HCT116 (cell line): ENCODE measurements around the gene GSN. TPM values are rescaled to one million over a fixed set of nuclear protein-coding genes. Genes with fewer than 3 reads are reported as not detected.

ENCODE experiments used
- ATAC-seq: fragments of 200-7000 bp; cut with Tn5 transposase; 2 replicates; pipeline ENCODE4 v1.9.1; 2020; ENCODE audit warnings: mild to moderate bottlenecking, moderate library complexity
- BruUV-seq: library from RNA; stranded (reverse); fragments of 400-500 nt; replicated peaks from 2 replicates; lab custom pipeline; 2021; lab: Mats Ljungman, UMichigan
- CTCF ChIA-PET: fragments of 300-600 bp; sonication (Branson Sonifier 250); formaldehyde crosslinking; loops from one replicate; lab custom pipeline; 2021; ENCODE audit warnings: antibody characterized with exemption; lab: Charles Lee
- POLR2A ChIA-PET: fragments of 300-600, 350-600 bp; sonication (Branson Sonifier 250); formaldehyde crosslinking; loops from one replicate; lab custom pipeline; 2021; ENCODE audit warnings: antibody characterized with exemption; lab: Charles Lee
- RAD21 ChIA-PET, 2 experiments: fragments of 300-600 bp; sonication (Branson Sonifier 250); formaldehyde crosslinking; loops; one replicate each; lab custom pipeline; 2023; ENCODE audit warnings: low total read pairs in 2 of 2; ENCODE audit not compliant: uncharacterized antibody in 2 of 2, unreplicated experiment in 2 of 2, low non-redundant PET in 1 of 2; lab: Charles Lee
- DNase-seq: peaks from one replicate; pipeline ENCODE4 v3.0.0-alpha.2; 2010; ENCODE audit warnings: low read depth, low spot score
- H2AFZ ChIP-seq: fragments of 200-600 bp; shearing (Covaris generic), sonication (generic); 2 replicates; pipeline ENCODE4 v1.6.1; 2017; ENCODE audit warnings: low read depth, mixed run types, mixed read lengths, antibody characterized with exemption, low read length; ENCODE audit not compliant: poor library complexity, severe bottlenecking
- H3K27ac ChIP-seq: 2 replicates; pipeline ENCODE4 v1.5.1; 2012; ENCODE audit warnings: low read depth, low read length
- H3K27me3 ChIP-seq: fragments of 200-600 bp; sonication (generic); 2 replicates; pipeline ENCODE4 v1.6.1; 2016; ENCODE audit warnings: mixed run types, low read length, mixed read lengths; ENCODE audit not compliant: insufficient read depth
- H3K36me3 ChIP-seq, 2 experiments: fragments of 200-500 bp in 1 of 2; fragments of 200-600 bp in 1 of 2; sonication (Bioruptor generic) in 1 of 2; sonication (generic) in 1 of 2; 2 replicates each; pipeline versions ENCODE4 v1.5.1 to v1.6.1; 2014 to 2016; ENCODE audit warnings: low read length in 2 of 2, inconsistent platforms in 1 of 2, mixed read lengths in 1 of 2, mixed run types in 1 of 2; ENCODE audit not compliant: insufficient read depth in 2 of 2, control insufficient read depth in 1 of 2
- H3K4me1 ChIP-seq, 2 experiments: fragments of 200-600 bp in 1 of 2; sonication (generic) in 1 of 2; 2 replicates each; pipeline versions ENCODE4 v1.5.1 to v1.6.1; 2012 to 2017; ENCODE audit warnings: low read length in 2 of 2, inconsistent platforms in 1 of 2, mild to moderate bottlenecking in 1 of 2, mixed read lengths in 1 of 2, mixed run types in 1 of 2, moderate library complexity in 1 of 2; ENCODE audit not compliant: insufficient read depth in 2 of 2, control insufficient read depth in 1 of 2
- H3K4me2 ChIP-seq: fragments of 200-600 bp; sonication (generic); 2 replicates; pipeline ENCODE4 v1.6.1; 2017; ENCODE audit warnings: mixed run types, low read length, mixed read lengths
- H3K4me3 ChIP-seq, 2 experiments: fragments of 200-600 bp in 1 of 2; sonication (generic) in 1 of 2; replicated peaks in 1 of 2; 2 replicates each; pipeline ENCODE4 v1.5.1; 2011 to 2016; ENCODE audit warnings: low read length in 2 of 2, control low read depth in 1 of 2, low read depth in 1 of 2, mild to moderate bottlenecking in 1 of 2, mixed read lengths in 1 of 2, mixed run types in 1 of 2
- H3K79me2 ChIP-seq: fragments of 200-600 bp; sonication (generic); 2 replicates; pipeline ENCODE4 v1.6.1; 2017; ENCODE audit warnings: mild to moderate bottlenecking, mixed run types, low read length, moderate library complexity, mixed read lengths; ENCODE audit not compliant: insufficient read depth
- H3K9ac ChIP-seq: fragments of 200-600 bp; sonication (generic); 2 replicates; pipeline ENCODE4 v1.6.1; 2016; ENCODE audit warnings: low read length, mixed read lengths
- H3K9me2 ChIP-seq: fragments of 200-600 bp; sonication (generic), shearing (Covaris generic); 2 replicates; pipeline ENCODE4 v1.6.1; 2017; ENCODE audit warnings: mixed run types, mild to moderate bottlenecking, moderate library complexity; ENCODE audit not compliant: insufficient read depth
- H3K9me3 ChIP-seq, 2 experiments: fragments of 200-500 bp in 1 of 2; fragments of 200-600 bp in 1 of 2; sonication (Bioruptor generic) in 1 of 2; sonication (generic) in 1 of 2; 2 replicates each; pipeline ENCODE4 v1.6.1; 2014 to 2017; ENCODE audit warnings: low read length in 2 of 2, mixed read lengths in 2 of 2, inconsistent platforms in 1 of 2, low read depth in 1 of 2, mild to moderate bottlenecking in 1 of 2, mixed run types in 1 of 2, moderate library complexity in 1 of 2; ENCODE audit not compliant: control insufficient read depth in 1 of 2, insufficient read depth in 1 of 2
- H4K20me1 ChIP-seq: fragments of 200-600 bp; sonication (generic), shearing (Covaris generic); 2 replicates; pipeline ENCODE4 v1.6.1; 2017; ENCODE audit warnings: mixed run types, mild to moderate bottlenecking, moderate library complexity; ENCODE audit not compliant: insufficient read depth
- ATF3 ChIP-seq: IDR thresholded peaks from 2 replicates; pipeline ENCODE4 v1.6.1; 2012
- EGR1 ChIP-seq: IDR thresholded peaks from 2 replicates; pipeline ENCODE4 v1.6.1; 2012; ENCODE audit warnings: low read depth
- EZH2phosphoT487 ChIP-seq: fragments of 200-600 bp; IDR thresholded peaks from 2 replicates; pipeline ENCODE4 v1.6.1; 2018; ENCODE audit warnings: antibody characterized with exemption, borderline replicate concordance
- POLR2A ChIP-seq: IDR thresholded peaks from 2 replicates; pipeline ENCODE4 v1.7.0; 2011; ENCODE audit warnings: borderline replicate concordance; ENCODE audit not compliant: insufficient read depth, insufficient read length; ENCODE audit errors: extremely low read depth
- SP1 ChIP-seq: IDR thresholded peaks from 2 replicates; pipeline ENCODE4 v1.6.1; 2012; ENCODE audit warnings: low read depth
- SRF ChIP-seq: IDR thresholded peaks from 2 replicates; pipeline ENCODE4 v1.6.1; 2012; ENCODE audit warnings: low read depth
- YY1 ChIP-seq: IDR thresholded peaks from 2 replicates; pipeline ENCODE4 v1.6.1; 2011; ENCODE audit warnings: low read length, low read depth, moderate library complexity, mild to moderate bottlenecking; ENCODE audit not compliant: insufficient replicate concordance; ENCODE audit errors: extremely low read depth
- intact Hi-C: fragments of 100-400 bp; cut with micrococcal nuclease; formaldehyde crosslinking; loops from 2 replicates; pipeline ENCODE4 v1.10.0; 2022
- total RNA-seq: library from RNA; stranded (reverse); gene quantifications from one replicate; pipeline ENCODE4 v1.2.1, GENCODE V29; 2021; ENCODE audit not compliant: unreplicated experiment
- TF ChIP-seq, protein P1 (sequence below): IDR thresholded peaks from 2 replicates; pipeline ENCODE4 v1.6.1; 2012; ENCODE audit warnings: low read depth
- TF ChIP-seq, protein P2 (sequence below): IDR thresholded peaks from 2 replicates; pipeline ENCODE4 v1.6.1; 2011; ENCODE audit warnings: mild to moderate bottlenecking, low read length, moderate library complexity; ENCODE audit not compliant: insufficient replicate concordance; ENCODE audit errors: extremely low read depth
- TF ChIP-seq, protein P3 (sequence below): IDR thresholded peaks from 2 replicates; pipeline ENCODE4 v1.6.1; 2012

Gene GSN
- total RNA-seq, 1 experiment from 2014 or later = 71.3 TPM

DNA sequence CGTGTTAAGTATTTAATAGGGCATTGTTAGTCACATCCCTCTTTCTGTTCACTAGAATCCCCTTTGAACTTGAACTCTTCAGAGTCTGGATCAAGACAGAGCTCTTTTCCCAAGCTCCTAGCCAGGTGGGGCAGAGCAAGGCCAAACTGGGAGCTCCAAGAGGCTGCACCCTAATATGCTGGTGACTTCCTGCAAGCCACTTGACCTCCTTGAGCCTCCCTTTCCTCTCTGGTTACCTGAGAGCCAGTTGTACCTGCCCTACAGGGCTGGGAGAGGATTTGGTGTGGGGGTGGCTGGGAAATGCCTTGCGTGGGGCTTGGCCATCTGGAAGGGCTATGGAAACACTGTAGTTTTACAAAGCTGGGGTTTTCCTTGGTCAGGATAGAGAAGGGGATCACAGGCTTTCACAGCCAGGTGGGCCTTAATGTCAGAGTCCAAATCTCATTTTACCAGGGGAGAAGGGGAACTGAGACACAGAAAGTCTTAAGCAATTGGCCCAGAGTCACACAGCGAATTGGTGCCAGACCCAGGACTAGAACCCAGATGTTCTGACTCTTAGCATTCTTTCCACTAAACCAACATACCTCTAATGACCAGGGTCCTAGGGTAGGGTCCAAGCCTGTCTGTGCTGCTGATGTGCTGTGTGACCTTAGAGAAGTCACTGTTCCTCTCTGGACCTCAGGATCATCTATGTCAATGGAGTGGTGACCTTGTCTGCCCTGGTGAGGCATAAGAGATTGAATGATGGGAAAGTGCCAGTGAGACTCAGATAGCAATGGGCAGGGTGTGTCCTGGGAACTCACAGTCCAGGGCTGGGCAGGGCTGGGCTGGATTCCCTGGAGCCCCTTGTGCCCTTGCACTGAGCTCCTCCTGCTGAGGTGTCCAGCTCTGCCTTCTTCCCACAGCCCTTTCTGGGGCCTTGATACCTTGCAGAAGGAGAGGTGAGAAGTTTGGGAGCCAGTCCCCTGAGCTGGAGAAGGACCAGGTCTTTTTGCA, 35.8 kb downstream of the GSN start:
- no peak for DNase-seq
- Histone ChIP-seq H4K20me1 (no peaks in the 10 kb centered on the region), H3K27ac (no peak overlapping the region), H3K36me3 (no peaks in the 10 kb centered on the region), H3K4me1 (peaks cover 7 to 28% of the 10 kb centered on the region in 2 experiments; a peak in 3 of 4 replicates), H3K9me2 (no peaks in the 10 kb centered on the region), H3K27me3 (no peaks in the 10 kb centered on the region), H3K4me2 (no peak overlapping the region), H3K9ac (no peak overlapping the region), H3K9me3 (no peaks in the 10 kb centered on the region), H3K79me2 (no peaks in the 10 kb centered on the region), H2AFZ (no peak overlapping the region), H3K4me3 (no peak overlapping the region)
- ChIA-PET CTCF (no interaction called here), RAD21 (no interaction called here), POLR2A (no interaction called here)
- intact Hi-C loops = no loop called here
- no TSS peak for BruUV-seq
- no peak for ATAC-seq
- no peak for TF ChIP-seq POLR2A
- TF ChIP-seq, protein P1, sequence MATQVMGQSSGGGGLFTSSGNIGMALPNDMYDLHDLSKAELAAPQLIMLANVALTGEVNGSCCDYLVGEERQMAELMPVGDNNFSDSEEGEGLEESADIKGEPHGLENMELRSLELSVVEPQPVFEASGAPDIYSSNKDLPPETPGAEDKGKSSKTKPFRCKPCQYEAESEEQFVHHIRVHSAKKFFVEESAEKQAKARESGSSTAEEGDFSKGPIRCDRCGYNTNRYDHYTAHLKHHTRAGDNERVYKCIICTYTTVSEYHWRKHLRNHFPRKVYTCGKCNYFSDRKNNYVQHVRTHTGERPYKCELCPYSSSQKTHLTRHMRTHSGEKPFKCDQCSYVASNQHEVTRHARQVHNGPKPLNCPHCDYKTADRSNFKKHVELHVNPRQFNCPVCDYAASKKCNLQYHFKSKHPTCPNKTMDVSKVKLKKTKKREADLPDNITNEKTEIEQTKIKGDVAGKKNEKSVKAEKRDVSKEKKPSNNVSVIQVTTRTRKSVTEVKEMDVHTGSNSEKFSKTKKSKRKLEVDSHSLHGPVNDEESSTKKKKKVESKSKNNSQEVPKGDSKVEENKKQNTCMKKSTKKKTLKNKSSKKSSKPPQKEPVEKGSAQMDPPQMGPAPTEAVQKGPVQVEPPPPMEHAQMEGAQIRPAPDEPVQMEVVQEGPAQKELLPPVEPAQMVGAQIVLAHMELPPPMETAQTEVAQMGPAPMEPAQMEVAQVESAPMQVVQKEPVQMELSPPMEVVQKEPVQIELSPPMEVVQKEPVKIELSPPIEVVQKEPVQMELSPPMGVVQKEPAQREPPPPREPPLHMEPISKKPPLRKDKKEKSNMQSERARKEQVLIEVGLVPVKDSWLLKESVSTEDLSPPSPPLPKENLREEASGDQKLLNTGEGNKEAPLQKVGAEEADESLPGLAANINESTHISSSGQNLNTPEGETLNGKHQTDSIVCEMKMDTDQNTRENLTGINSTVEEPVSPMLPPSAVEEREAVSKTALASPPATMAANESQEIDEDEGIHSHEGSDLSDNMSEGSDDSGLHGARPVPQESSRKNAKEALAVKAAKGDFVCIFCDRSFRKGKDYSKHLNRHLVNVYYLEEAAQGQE = no peak
- TF ChIP-seq, protein P2, sequence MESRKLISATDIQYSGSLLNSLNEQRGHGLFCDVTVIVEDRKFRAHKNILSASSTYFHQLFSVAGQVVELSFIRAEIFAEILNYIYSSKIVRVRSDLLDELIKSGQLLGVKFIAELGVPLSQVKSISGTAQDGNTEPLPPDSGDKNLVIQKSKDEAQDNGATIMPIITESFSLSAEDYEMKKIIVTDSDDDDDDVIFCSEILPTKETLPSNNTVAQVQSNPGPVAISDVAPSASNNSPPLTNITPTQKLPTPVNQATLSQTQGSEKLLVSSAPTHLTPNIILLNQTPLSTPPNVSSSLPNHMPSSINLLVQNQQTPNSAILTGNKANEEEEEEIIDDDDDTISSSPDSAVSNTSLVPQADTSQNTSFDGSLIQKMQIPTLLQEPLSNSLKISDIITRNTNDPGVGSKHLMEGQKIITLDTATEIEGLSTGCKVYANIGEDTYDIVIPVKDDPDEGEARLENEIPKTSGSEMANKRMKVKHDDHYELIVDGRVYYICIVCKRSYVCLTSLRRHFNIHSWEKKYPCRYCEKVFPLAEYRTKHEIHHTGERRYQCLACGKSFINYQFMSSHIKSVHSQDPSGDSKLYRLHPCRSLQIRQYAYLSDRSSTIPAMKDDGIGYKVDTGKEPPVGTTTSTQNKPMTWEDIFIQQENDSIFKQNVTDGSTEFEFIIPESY = no peak
- TF ChIP-seq EZH2phosphoT487 = no peak
- TF ChIP-seq, protein P3, sequence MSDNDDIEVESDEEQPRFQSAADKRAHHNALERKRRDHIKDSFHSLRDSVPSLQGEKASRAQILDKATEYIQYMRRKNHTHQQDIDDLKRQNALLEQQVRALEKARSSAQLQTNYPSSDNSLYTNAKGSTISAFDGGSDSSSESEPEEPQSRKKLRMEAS = no peak
- TF ChIP-seq YY1 = no peak
- TF ChIP-seq SRF = no peak
- no peak for TF ChIP-seq EGR1
- no peak for TF ChIP-seq ATF3
- no peak for TF ChIP-seq SP1
